Measurements from ENCODE around the gene LCN9. TPM values are rescaled to one million over a fixed set of nuclear protein-coding genes. Genes with fewer than 3 reads are reported as not detected.

Gene LCN9
- polyA plus RNA-seq, 4 donors: not detected

DNA sequence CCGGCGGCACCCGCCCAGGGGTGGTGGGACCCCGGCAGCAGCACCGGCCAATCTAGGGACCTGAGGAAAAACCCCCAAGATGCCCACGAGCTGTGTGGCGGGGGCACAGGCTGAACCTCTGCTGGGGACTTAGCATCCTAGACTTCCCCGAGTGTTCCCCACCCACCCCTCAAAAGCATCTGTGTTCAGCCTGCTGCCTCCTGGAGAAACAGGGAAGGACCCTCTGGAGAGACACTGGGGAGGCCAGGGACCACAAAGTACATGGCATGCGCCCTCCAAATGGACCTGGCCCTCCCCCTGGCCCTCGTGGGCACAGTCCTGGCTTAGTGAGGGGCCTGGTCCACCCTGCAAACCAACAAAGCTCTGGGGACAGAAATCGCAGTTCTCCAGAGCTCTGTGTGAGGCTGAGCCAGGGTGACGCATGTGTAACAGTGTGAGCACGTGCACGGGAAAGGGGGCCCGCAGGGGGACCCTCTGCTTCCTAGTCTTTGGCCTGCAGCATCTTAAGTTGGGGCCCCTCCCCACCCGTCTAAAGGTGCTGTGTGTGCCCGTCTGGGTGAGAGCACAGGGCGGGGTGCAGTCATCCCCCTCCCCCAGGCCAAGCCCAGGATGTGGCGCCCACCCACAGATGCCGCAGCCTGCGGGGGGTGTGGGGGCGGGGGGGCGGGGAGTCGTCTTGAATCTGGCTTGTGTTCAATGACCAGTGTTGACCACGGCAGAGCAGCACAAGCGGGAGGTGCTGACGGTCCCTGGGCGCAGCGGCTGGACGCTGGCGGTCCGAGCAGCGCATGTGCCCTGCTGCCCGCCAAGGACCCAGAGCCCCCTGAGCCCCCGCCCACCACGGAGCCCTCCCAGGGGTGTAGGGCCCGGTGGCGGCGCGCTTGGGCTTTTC lies 38.2 kb downstream of the LCN9 start:
- no peaks in the 10 kb centered on the region for H3K4me1 ChIP-seq (ENCODE audit: control insufficient read depth in 3 of 3, insufficient read depth in 2 of 3, low read depth in 1 of 3, low read length in 2 of 3)
- no peaks in the 10 kb centered on the region for H3K36me3 ChIP-seq (ENCODE audit: control insufficient read depth in 3 of 3, insufficient read depth in 2 of 3, low read depth in 1 of 3, low read length in 3 of 3)
- no peak overlapping the region for H3K4me3 ChIP-seq (ENCODE audit: low read depth in 1 of 3, low read length in 3 of 3)
- no peaks in the 10 kb centered on the region for H3K9me3 ChIP-seq (ENCODE audit: control insufficient read depth in 2 of 2, insufficient read depth in 1 of 2, low read depth in 1 of 2, low read length in 1 of 2)
- no peak for FAIRE-seq
- 21 to 24% (median 21%) methylated on average over 29 to 40 of the region's 40 CpGs for WGBS, 3 donors
- H3K27ac ChIP-seq (ENCODE audit: low read depth in 1 of 3, low read length in 2 of 3): no peak overlapping the region
- no peak for DNase-seq
- H3K27me3 ChIP-seq (ENCODE audit: control insufficient read depth in 3 of 3, insufficient read depth in 3 of 3, low read length in 3 of 3): peaks cover 0 to 6% (median 3%) of the 10 kb centered on the region in 3 donors

DNA sequence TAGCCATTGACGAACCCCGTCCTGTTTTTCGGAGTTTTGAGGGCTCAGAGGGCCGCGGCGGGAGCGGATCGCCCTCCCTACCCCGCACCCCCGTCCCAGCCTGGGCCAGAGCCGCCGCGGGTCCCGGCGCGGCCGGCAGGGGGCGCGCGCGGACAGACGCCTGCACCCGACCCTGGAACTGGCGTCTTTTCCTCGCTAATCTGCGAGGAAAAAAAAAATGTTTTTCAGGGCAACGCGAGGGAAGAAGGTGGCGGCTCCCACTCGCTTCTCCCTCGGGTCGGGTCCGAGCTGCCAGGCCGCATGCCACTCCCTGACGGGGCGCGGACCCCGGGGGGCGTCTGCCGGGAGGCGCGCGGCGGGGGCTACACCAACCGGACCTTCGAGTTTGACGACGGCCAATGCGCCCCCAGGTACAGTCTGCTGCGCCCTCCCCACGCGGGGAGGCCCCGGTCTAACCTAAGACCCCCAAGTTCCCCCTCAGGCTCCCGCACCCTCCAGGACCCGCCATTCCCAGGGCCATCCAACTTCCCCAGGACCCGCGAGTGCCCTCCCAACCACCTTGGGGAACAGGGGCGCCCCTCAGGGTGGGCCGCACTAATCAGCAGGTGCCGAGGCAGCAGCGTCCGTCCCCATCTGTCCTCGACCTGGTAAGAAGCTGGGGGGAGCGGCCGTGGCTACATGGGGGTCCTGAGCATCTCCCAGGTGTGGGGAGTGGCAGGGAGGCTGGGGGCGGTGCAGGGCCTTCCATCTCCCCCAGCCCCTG lies 39.0 kb downstream of the LCN9 start, which contains the start of gene KCNT1:
TSS of gene KCNT1 (plus strand) at position 227 of the 763 bp plus-strand sequence. CDS start at position 301, 74 bp downstream.
- DNase-seq (peak; percentile 28 to 50), FAIRE-seq (no peak)
- WGBS, 3 donors: 13 to 19% (median 18%) methylated on average over 49 to 66 of the region's 66 CpGs
- Histone ChIP-seq H3K9me3 (ENCODE audit: control insufficient read depth in 2 of 2, insufficient read depth in 1 of 2, low read depth in 1 of 2, low read length in 1 of 2) (no peaks in the 10 kb centered on the region), H3K27ac (ENCODE audit: low read depth in 1 of 3, low read length in 2 of 3) (no peak within 1 kb of the TSS), H3K27me3 (ENCODE audit: control insufficient read depth in 3 of 3, insufficient read depth in 3 of 3, low read length in 3 of 3) (peaks cover 0 to 6% (median 3%) of the 10 kb centered on the region in 3 donors), H3K4me3 (ENCODE audit: low read depth in 1 of 3, low read length in 3 of 3) (no peak within 1 kb of the TSS), H3K4me1 (ENCODE audit: control insufficient read depth in 3 of 3, insufficient read depth in 2 of 3, low read depth in 1 of 3, low read length in 2 of 3) (no peaks in the 10 kb centered on the region), H3K36me3 (ENCODE audit: control insufficient read depth in 3 of 3, insufficient read depth in 2 of 3, low read depth in 1 of 3, low read length in 3 of 3) (no peaks in the 10 kb centered on the region)

DNA sequence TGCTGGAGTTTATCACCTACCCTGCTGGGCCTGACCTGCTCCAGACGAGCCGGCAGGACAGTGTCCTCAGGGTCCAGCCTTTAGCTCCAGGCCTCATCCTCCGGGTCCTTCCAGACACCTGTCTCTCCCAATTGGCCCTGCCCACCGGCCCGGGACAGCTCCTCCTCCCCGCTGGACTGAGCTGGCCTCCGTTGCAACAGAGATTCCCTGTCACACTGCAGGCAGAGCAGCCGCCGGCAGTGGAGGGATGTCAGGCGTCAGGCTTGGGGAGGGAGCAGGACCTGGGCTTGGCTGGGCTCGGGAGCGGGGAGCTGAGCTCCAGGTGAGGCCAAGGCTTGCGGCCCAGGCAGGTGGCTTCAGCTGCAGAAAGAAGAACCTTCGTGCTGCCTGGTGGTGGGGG lies 40.6 kb downstream of the LCN9 start:
- Histone ChIP-seq H3K4me1 (ENCODE audit: control insufficient read depth in 3 of 3, insufficient read depth in 2 of 3, low read depth in 1 of 3, low read length in 2 of 3) (no peaks in the 10 kb centered on the region), H3K27ac (ENCODE audit: low read depth in 1 of 3, low read length in 2 of 3) (no peak overlapping the region), H3K27me3 (ENCODE audit: control insufficient read depth in 3 of 3, insufficient read depth in 3 of 3, low read length in 3 of 3) (peaks cover 0 to 6% (median 3%) of the 10 kb centered on the region in 3 donors), H3K36me3 (ENCODE audit: control insufficient read depth in 3 of 3, insufficient read depth in 2 of 3, low read depth in 1 of 3, low read length in 3 of 3) (no peaks in the 10 kb centered on the region), H3K9me3 (ENCODE audit: control insufficient read depth in 2 of 2, insufficient read depth in 1 of 2, low read depth in 1 of 2, low read length in 1 of 2) (no peaks in the 10 kb centered on the region), H3K4me3 (ENCODE audit: low read depth in 1 of 3, low read length in 3 of 3) (no peak overlapping the region)
- DNase-seq (no peak), FAIRE-seq (no peak)
- WGBS, 3 donors: 11 to 29% (median 24%) methylated on average over 14 of the region's 14 CpGs

DNA sequence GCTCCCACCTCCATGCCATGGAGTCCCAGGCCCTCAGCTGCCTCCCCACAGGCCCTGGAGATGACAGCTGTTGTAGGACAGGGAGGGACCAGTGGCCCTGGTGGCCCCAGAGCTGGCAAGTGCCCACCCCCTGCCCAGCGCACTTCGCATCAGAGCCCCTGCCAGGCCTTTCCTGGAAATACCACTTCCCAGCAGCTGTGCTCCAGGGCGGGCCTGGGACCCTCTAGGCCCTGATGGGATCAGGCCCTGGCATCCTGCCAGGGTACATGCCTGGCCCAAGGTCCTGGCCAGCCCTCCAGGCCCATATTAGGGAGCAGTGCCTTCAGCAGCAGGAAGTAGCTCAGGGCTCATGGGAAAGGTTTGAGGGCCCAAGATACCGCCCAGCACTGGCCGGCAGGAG lies 41.4 kb downstream of the LCN9 start:
- peaks cover 0 to 6% (median 3%) of the 10 kb centered on the region in 3 donors for H3K27me3 ChIP-seq (ENCODE audit: control insufficient read depth in 3 of 3, insufficient read depth in 3 of 3, low read length in 3 of 3)
- DNase-seq (no peak), FAIRE-seq (no peak)
- H3K27ac ChIP-seq (ENCODE audit: low read depth in 1 of 3, low read length in 2 of 3): no peak overlapping the region
- no peak overlapping the region for H3K4me3 ChIP-seq (ENCODE audit: low read depth in 1 of 3, low read length in 3 of 3)
- no peaks in the 10 kb centered on the region for H3K9me3 ChIP-seq (ENCODE audit: control insufficient read depth in 2 of 2, insufficient read depth in 1 of 2, low read depth in 1 of 2, low read length in 1 of 2)
- no peaks in the 10 kb centered on the region for H3K36me3 ChIP-seq (ENCODE audit: control insufficient read depth in 3 of 3, insufficient read depth in 2 of 3, low read depth in 1 of 3, low read length in 3 of 3)
- WGBS, 3 donors: 65 to 77% (median 74%) methylated on average over 5 of the region's 5 CpGs
- H3K4me1 ChIP-seq (ENCODE audit: control insufficient read depth in 3 of 3, insufficient read depth in 2 of 3, low read depth in 1 of 3, low read length in 2 of 3): no peaks in the 10 kb centered on the region

DNA sequence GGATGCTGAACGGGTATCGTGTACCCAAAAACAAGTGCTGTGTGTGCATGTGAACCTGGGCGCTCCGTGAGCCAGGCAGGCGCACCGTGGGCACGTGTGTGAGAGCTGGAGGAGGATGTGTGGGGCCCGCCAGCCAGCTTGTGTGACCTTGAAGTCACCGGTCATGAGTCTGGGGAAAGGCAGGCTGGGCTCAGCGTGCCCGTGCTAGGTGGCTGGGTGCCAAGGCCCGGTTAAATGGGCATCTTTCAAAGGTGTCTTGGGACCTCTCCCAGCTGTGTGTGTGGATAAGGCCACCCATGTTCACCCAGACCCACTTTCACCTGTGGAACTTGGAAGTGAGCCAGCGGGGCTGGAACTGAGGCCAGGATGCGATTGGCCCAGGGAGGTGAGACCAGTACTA lies 42.3 kb downstream of the LCN9 start:
- Histone ChIP-seq H3K4me1 (ENCODE audit: control insufficient read depth in 3 of 3, insufficient read depth in 2 of 3, low read depth in 1 of 3, low read length in 2 of 3) (no peaks in the 10 kb centered on the region), H3K4me3 (ENCODE audit: low read depth in 1 of 3, low read length in 3 of 3) (no peak overlapping the region), H3K9me3 (ENCODE audit: control insufficient read depth in 2 of 2, insufficient read depth in 1 of 2, low read depth in 1 of 2, low read length in 1 of 2) (no peaks in the 10 kb centered on the region), H3K27me3 (ENCODE audit: control insufficient read depth in 3 of 3, insufficient read depth in 3 of 3, low read length in 3 of 3) (peaks cover 0 to 6% (median 3%) of the 10 kb centered on the region in 3 donors), H3K36me3 (ENCODE audit: control insufficient read depth in 3 of 3, insufficient read depth in 2 of 3, low read depth in 1 of 3, low read length in 3 of 3) (no peaks in the 10 kb centered on the region), H3K27ac (ENCODE audit: low read depth in 1 of 3, low read length in 2 of 3) (no peak overlapping the region)
- 39 to 67% (median 47%) methylated on average over 14 of the region's 14 CpGs for WGBS, 3 donors
- FAIRE-seq: no peak
- DNase-seq: no peak

DNA sequence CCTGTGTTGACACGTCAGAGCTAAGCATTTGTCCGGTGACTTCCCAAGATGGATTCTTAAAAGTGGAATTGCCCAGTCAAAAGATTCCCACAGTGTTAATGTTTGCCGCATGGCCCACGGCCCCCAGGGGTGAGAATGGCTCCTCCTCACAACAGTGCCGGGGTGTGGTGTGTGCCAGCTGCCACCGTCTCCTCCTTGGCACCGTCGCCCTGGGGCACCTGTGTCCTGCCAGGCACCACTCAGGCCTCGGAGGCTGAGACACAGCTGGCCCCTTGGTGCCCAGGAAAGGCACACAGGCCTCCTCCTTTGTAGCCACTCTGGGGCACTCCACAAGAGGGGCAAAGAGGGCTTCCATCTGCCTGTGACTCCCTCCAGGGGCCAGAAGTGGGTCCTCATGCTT lies 43.2 kb downstream of the LCN9 start:
- no peak for FAIRE-seq
- no peaks in the 10 kb centered on the region for H3K4me1 ChIP-seq (ENCODE audit: control insufficient read depth in 3 of 3, insufficient read depth in 2 of 3, low read depth in 1 of 3, low read length in 2 of 3)
- no peak overlapping the region for H3K4me3 ChIP-seq (ENCODE audit: low read depth in 1 of 3, low read length in 3 of 3)
- peaks cover 0 to 6% (median 3%) of the 10 kb centered on the region in 3 donors for H3K27me3 ChIP-seq (ENCODE audit: control insufficient read depth in 3 of 3, insufficient read depth in 3 of 3, low read length in 3 of 3)
- no peaks in the 10 kb centered on the region for H3K9me3 ChIP-seq (ENCODE audit: control insufficient read depth in 2 of 2, insufficient read depth in 1 of 2, low read depth in 1 of 2, low read length in 1 of 2)
- WGBS, 3 donors: 66 to 83% (median 73%) methylated on average over 9 of the region's 9 CpGs
- DNase-seq: no peak
- H3K27ac ChIP-seq (ENCODE audit: low read depth in 1 of 3, low read length in 2 of 3): no peak overlapping the region
- no peaks in the 10 kb centered on the region for H3K36me3 ChIP-seq (ENCODE audit: control insufficient read depth in 3 of 3, insufficient read depth in 2 of 3, low read depth in 1 of 3, low read length in 3 of 3)

DNA sequence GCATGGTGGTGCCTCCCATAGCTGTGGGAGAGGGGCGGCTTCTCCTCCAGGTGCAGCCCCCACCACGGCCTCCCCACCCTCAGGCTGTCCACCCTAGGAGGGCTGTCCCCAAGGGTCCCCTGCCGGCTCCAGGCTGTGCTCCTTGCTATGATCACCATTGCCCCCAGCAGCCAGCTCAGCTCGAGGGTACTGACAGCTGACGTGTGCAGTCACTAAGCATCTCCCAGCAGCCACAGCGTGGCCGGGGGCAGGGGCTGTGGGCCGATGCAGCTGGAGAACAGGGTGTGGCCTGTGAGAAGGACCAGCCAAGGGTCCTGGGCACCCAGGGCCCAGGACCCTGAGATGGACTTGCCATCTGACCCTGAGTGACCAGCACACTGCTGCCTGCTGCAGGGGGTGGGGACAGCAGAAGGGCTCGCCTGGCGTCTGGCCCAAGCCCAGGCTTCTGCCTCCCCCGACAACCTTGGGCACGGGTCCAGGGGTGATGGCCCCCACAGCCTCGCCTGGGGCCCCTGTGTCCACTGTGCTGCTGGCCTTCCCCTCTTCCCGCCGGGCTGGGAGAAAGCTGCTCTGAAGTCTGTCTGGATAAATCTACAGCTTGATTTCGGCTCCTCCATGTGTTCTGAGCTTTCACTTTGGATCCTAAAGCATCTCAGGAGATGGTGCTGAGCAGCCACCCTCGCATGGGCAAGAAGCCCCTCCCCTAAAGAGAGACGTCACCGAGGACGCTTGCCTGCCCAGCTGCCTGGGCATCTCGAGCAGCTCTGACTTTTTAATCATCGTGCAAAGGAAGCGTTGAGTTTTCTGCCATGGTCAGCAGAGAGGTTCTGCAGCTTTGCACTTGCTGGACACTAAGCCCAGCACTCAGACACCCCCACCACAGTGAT lies 44.4 kb downstream of the LCN9 start:
- WGBS, 3 donors: 37 to 49% (median 42%) methylated on average over 22 to 23 of the region's 23 CpGs
- H3K4me1 ChIP-seq (ENCODE audit: control insufficient read depth in 3 of 3, insufficient read depth in 2 of 3, low read depth in 1 of 3, low read length in 2 of 3): no peaks in the 10 kb centered on the region
- no peaks in the 10 kb centered on the region for H3K9me3 ChIP-seq (ENCODE audit: control insufficient read depth in 2 of 2, insufficient read depth in 1 of 2, low read depth in 1 of 2, low read length in 1 of 2)
- H3K36me3 ChIP-seq (ENCODE audit: control insufficient read depth in 3 of 3, insufficient read depth in 2 of 3, low read depth in 1 of 3, low read length in 3 of 3): no peaks in the 10 kb centered on the region
- peaks cover 0 to 7% (median 3%) of the 10 kb centered on the region in 3 donors for H3K27me3 ChIP-seq (ENCODE audit: control insufficient read depth in 3 of 3, insufficient read depth in 3 of 3, low read length in 3 of 3)
- H3K27ac ChIP-seq (ENCODE audit: low read depth in 1 of 3, low read length in 2 of 3): no peak overlapping the region
- FAIRE-seq (no peak), DNase-seq (no peak)
- no peak overlapping the region for H3K4me3 ChIP-seq (ENCODE audit: low read depth in 1 of 3, low read length in 3 of 3)

DNA sequence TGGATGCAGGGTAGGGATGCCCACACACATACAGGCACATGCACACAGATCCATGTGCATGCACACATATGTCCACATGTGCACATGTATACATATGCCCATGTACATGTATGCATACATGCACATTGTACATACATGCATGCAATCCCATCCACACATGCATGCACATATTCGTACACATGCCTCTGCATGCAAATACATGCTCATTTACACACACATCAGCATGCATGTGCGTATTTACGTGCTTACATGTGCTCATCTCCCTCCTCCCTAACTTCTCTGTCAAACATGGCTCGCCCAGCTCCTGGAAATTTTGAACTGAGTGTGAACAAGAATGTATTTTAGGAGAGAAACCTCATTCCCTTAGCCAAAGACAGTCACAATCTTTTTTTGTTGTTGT lies 45.1 kb downstream of the LCN9 start:
- FAIRE-seq: no peak
- DNase-seq: no peak
- H3K36me3 ChIP-seq (ENCODE audit: control insufficient read depth in 3 of 3, insufficient read depth in 2 of 3, low read depth in 1 of 3, low read length in 3 of 3): no peaks in the 10 kb centered on the region
- WGBS, 3 donors: 79 to 84% (median 80%) methylated on average over 4 of the region's 4 CpGs
- H3K4me3 ChIP-seq (ENCODE audit: low read depth in 1 of 3, low read length in 3 of 3): no peak overlapping the region
- peaks cover under 1 to 13% (median 3%) of the 10 kb centered on the region in 3 donors for H3K27me3 ChIP-seq (ENCODE audit: control insufficient read depth in 3 of 3, insufficient read depth in 3 of 3, low read length in 3 of 3)
- no peak overlapping the region for H3K27ac ChIP-seq (ENCODE audit: low read depth in 1 of 3, low read length in 2 of 3)
- no peaks in the 10 kb centered on the region for H3K4me1 ChIP-seq (ENCODE audit: control insufficient read depth in 3 of 3, insufficient read depth in 2 of 3, low read depth in 1 of 3, low read length in 2 of 3)
- no peaks in the 10 kb centered on the region for H3K9me3 ChIP-seq (ENCODE audit: control insufficient read depth in 2 of 2, insufficient read depth in 1 of 2, low read depth in 1 of 2, low read length in 1 of 2)
